ENCODE measurements around the gene C10orf71.

Gene C10orf71

DNA sequence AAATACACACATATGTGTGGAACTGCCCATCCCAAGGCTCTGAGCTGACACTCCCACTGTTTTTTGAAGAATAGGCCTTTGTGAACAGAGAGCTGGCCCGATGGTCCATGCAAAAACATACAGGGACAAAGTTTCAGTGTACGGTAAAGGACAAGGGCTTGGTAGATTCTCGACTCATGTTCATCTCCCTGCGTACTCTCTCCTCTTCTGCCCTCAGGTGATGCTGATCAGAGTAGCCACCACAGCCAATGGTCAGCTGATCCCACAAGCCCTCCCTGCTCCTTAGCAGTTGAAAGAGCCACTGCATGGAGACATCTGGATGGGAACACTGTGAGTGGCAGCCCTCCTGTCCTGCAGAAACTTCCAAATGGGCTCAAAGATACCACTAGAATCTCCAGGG, 23.1 kb upstream of the C10orf71 start:
- DNase-seq = no peak

DNA sequence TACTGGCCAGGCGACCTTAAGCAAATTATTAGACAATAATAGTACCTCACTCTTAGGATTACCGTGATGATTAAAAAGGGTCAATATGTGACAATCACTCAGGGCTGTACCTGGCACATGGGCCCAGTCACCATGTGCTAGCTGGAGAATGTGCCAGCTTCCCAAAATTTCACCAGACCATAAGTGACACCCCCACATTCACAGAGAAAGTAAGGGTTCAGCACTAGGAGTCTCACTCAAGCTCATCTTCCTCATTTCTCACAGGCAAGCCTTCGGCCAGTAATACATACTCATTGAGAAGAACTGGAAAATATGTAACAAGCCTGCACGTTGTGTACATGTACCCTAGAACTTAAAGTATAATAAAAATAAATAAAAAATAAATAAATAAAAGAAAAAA, 22.4 kb upstream of the C10orf71 start:
- DNase-seq = no peak

DNA sequence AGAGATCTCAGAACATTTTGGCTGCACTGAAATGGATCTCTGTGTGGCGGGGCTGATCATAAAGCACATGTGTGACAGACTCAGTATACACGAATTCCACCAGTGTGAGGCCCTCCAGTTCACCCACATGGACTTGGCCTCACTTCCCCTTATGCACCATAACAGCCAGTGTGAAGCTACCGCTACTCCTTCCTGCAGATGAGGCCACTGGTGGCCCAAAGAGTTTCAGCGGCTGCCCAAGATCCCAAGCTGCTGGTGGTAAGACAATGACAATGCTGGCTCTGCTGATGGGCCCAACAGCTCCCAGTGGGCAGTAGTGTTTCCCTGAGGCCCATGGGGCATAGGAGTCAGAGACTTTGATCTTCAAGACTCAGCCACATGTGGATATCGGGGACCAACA, 21.0 kb upstream of the C10orf71 start:
- DNase-seq = no peak

DNA sequence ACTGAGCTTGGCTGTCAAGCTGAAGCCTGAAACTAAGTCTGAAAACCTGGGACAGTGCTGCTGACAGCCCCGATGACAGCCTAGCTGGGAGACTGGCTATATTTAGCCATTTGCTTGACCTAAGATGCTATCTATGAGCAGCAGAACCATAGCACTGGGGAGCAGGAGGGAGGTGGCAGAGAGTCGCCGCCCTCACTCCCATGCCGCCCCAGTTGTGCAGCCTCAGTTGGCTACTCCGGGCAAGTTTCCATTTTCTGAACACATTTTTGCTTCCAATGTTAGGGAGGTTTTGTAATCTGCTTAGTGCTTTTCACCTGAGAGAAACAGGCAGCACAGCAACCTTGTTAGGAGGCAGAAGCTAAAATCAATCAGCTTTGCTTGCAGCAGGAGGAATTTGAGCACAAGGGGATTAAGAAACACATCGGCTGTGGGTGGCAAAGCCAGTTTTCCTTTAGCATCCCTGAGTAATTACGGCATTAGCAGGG, 20.4 kb upstream of the C10orf71 start:
- no peak for DNase-seq

DNA sequence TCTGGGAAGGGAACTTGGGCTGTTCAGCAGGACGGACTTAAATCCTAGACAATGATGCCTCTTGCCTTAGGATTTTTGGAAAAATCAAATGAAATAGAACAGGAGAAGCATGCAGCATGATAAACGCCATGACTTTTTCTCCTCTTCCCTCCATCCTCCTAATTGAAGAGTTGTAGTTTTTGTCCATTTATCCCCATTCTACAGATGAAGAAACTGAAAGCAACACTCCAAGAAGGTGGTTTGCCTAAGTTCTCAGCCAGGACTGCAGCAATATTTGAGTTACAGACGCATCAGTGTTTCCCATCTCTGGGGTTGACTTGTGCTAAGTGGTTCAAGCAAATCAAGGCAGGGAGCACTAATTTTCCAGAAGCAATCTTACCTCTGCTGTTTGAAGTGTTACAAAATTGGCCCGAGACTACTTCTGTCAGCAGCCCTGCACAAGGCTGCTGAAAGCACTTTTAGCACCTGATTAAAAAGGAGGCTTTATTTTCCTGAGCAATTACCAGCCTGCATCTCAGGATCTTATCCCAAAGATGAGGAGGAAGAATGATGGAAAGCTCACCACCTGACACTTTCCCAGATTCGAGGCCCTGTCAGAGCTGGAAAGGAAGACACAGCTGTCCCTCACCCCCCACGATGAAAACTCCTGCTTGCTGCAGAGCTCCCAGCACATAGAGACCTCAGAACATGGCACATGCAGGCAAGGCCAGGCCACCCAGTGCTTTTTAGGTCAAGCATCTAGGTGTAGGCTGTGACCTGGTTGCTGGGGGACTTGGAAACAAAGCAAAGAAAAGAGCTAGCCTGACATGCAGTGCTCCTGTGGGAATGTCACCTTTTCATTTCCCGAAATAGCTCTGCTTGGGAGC, 19.7 kb upstream of the C10orf71 start:
- no peak for DNase-seq

DNA sequence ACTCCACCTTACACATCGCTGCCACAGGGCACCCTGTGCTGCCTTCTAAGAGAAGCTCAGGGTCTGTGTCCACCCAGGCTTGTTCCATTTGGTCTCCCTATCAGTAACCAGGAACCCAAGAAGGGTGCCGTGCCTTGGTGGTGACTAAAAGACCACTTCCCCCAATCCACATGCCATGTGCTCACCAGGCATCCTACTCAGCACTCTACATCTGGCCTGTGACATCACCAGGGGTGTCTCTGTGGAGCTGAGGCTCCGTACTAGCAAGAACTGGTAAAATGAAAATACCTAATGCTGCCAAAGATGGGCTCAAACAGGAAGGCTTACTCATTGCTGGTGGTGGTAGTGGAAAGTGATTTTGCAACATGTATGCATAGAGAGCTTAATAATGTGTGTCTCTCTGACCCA, 19.0 kb upstream of the C10orf71 start:
- no peak for DNase-seq

DNA sequence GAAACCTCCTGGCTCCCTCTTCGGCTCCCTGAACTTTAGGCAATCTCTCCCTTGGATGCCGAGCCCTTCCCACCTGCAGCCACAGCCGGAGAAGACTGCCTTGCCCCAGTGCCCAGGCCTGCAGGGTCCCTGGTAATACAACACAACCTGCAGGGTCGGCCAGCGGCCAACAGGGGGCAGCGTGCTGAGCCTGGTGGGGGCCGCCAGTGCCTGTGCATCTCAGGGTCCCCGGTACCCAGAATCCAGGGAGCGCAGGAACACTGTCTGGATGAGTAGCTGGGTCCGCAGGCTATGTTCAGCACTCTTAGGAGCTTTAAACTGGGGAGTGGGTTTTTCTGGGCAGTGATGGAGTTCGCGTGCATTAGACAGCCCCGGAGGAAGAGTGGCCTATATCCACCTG, 17.5 kb upstream of the C10orf71 start:
- DNase-seq = no peak

DNA sequence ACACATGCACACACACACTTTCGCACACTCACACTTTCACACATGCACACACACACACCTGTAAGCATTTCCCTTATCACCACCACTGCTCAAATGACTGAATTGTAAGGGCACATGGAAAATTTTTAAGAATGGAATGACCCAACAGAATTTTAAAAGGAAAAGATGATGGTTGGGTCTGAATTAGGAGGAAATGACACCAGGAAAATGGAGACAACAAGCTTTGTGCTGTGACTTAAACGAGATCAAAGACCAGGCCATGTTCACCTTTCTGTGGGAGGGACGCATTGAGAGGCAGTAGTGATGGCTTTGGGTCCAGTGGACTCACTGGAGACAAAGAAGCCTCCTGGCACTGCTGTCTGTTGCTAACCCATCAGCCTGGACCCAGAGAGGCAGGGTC, 16.7 kb upstream of the C10orf71 start:
- no peak for DNase-seq

DNA sequence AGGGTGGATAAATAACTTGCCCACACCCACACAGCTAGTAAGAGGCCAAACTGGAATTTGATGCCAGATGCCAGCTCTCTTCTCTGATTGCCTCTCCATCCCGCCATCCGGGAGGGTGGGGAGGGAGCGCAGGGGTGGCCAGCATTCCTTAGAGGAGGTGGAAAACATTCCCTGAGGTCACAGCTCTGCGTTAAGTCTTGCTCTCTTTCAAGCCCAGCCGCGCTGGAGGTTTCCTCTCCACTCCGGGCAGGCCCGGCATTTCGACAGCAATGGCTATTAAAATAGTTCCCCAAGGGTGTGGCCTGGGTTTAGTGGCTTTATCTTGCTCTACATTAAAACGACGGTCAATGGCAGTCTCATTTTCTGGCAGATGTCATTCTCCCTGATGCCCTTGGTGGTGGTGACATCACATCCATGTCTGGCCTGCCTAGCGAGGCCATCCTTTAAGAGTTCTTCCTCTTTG, 16.1 kb upstream of the C10orf71 start:
- DNase-seq = no peak

DNA sequence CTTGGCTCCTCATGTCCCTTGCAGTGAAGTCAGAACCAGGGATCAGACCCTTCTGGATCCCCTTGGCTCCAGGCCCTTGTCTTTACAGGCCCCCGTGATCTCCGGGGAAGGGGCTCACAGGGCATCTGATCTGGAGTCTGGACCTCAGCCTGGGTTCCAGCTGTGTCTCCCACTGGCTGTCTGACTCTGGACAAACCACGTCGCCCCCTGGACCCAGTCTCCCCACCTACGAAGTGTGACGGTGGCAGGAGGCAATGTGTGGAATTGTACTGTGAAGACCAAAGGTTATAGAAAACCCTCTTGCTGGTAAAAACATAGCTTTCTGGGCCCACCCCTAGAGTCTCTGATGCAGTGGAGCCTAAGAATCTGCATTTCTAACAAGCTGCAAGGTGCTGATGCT, 15.5 kb upstream of the C10orf71 start:
- DNase-seq = no peak

DNA sequence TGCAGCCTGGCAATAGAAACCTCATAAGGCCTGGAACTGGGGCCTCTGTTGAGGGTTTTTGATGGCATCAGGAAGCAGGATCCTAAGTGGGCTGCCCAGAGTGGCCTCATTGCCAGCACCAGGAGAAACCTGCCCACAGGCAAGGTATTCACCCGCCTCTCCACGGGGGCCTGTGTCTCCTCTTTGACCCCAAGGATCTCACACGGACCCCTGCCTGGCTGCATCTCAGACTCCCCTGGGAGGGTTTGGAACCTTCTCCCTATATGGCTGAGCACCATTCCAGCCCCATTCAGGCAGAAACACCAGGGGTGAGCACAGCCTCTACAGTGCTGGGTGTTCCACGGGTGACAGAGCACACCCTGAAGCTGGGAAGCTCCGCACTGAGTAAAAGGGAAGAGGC, 14.6 kb upstream of the C10orf71 start:
- DNase-seq = no peak

DNA sequence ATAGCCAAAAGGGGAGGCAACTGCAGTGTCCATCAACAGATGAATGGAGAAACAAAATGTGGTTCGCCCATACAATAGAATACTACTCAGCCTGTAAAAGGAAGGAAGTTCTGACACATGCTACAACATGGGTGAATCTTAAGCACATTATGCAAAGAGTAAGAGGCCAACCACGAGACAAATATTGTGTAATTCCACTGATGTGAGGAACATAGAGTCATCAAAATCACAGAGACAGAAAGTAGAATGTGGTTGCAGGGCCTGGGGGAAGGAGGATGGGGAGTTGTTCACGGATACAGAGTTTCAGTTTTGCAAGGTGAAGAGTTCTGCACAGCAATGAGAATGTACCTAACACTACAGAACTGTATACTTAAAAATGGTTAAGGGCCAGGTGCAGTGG, 13.7 kb upstream of the C10orf71 start:
- no peak for DNase-seq

DNA sequence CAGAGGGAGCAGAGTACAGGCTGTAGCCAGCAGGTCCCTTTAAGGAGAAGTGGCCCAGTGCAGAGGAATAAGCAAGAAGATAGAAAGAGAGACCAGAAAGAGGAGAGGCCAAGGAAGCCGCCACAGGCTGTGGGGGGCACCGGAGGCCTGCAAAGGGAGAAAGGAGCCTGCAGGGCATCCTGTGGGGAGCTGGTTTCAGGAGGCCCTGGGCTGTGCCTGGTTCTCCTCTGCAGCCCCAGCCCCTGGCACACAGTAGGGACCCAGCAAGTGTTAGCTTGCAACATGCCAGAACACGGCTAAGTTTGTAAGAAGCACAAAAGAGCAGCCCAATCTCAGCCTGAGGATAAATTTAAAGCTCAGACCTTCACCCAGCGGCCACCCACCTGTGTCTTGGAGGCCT, 12.3 kb upstream of the C10orf71 start:
- DNase-seq = no peak

DNA sequence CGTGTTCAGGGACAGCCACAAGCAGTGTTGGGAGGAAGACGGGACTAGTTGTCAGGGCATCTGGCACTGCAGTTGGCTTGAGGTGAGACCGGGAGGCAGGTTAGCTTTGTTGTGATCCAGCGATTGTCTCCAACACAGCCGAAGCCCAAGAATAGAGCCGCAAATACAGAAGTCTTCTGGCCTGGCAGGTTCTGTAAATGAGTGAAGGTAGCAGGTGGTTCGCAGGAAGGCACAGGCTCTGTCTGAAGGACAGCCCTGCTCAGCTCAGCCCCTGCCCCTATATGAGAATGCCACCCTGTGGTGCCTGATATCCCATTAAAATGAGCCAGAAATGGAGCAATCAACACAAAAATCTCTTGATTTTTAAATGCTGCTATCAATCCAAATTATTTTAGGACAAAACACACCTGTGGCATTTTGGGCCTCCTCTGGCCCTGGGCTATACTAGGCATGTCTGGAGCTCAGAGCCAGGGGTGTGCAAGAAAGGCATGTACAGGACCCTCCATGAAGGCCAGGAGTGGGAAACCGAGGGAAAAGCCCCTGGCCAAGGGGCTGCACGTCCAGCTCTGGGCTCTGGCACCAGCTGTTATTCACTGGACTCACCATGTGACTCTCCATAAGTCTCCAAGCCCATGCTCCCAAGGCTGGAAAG, 11.2 kb upstream of the C10orf71 start:
- no peak for DNase-seq

DNA sequence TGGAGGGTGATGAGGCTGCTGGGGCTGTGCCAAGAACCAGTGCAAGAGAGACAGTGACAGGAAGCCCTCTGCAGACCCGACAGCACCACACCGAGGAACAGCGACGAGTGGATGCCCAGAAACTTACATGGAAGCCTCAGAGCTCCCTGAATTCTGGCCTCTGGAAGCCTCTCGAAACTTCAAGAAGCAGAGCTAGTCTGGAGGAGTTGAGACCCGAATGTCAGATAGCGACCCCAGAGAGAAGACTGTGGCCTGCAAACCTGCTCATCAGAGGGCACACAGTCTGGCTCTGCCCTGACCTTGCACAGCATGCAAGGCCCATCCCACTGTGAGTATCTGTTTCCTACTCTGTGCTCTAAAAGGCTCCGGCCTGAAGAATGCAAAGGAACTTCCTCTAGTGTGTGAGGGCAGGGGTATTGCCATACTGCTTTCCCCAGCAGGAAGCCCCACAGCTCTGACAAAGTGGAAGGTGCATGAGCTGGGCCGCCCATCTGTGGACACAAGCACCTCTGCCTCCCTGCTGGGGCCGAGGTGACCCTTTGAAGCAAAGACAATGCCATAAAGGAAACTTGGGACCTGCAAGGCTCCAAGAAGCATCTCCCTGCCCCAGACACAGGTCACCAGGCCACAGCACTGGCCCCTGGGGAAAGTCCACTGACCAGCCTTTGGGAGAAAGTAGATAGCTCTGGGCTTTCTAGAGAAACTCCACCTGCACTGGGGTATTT, 10.5 kb upstream of the C10orf71 start:
- no peak for DNase-seq

DNA sequence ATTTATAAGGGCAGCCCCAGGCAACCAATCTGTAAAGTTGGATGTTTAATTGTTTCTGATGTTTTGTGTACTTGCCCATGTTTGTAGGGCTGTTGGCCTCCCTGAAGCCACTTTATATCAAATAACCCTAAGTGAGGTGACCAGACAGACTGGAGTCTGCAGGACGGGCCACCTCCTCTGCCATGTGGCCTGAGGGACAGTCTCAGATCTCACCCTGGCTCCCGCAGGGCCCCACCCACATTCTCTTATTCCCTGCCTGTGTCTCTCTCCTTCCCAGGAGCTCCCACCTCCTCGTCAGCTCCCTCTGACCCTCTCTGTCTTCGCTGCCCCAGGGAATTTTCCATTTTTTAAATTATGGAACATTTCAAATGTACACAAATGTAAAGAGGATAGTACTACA, 9.5 kb upstream of the C10orf71 start:
- no peak for DNase-seq

DNA sequence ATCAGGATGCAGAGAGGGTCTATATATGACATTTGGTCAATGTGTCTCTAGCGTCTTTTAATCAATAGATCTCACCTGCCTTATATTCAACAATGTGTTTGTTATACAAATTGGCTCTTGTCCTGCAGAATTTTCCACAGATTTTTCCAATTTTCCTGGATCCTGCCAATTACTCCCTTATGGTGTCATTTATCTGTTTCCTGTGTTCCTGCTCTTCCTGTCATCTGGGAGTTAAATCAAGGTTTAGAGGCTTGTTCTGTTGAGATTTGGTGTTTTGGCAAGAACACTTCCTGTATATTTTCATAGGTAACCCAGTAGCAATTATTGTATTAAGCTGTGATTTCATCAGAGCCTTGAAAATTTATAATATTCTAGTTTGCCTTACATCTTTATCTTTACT, 8.8 kb upstream of the C10orf71 start:
- DNase-seq = no peak

DNA sequence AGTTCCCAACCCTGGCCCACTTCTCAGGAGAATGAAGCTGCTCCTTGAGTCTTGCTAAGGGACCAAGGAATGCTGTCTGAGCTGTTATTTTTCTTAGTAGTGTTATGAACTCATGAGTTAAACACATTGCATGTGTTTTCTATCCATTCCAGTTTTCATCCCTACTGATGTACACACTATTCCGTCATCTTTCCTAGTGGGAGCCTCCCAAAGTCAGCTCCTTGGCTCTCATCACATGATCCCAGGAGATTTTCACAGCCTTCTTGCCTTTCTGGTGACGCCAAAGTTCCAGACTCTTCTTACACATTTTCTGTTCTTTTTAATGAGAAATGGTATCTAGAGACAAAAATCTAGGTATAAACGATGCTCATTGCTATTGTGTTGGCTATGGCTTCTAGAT, 8.4 kb upstream of the C10orf71 start:
- no peak for DNase-seq

DNA sequence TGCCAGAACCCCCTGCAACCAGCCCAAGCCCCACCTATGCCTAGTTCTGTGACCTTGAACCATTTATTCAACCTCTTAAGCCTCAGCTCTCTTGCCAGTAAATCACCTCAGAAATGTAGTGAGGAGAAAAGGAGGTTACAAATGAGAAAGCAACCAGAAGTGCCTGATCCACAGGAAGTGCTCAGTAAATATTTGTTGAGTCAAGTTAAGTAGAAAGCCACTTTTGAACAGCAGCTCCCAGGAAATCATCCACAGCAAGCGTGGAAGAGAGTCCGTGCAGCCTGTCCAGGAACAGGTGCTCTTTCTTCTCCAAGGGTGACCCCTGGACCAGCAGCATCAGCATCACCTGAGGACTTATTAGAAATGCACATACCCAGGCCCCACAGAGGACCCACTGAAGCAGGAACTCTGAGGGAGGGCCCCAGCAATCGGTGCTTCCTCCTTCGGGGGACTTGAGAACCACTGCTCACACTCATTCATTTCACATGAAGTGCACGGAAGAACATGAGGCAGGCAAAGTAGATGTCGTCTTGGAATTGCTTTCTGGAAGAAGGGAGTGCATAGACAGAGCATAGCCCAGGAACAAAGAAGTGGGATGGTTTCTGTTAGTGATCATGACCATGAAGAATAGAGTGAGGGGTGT, 6.3 kb upstream of the C10orf71 start:
- DNase-seq = no peak

DNA sequence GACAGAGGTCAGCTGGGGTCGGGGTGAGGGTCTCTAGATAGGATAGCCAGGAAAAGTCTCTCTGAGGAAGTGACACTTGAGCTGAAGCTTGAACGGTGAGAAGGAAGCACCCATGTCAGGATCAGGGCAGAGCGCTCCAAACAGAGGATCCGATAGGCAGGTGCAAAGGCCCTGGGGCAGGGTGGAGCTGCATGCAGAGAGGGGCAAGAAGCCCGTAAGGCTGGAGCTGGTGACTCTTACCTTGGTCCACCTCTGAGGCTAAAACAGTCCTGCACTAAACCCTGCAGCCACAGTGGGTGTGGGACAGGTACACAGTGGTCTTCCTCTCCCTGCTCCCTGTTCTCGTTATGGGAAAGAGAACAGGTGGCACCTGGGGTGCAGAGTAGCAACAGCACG, 5.8 kb upstream of the C10orf71 start:
- DNase-seq = no peak

DNA sequence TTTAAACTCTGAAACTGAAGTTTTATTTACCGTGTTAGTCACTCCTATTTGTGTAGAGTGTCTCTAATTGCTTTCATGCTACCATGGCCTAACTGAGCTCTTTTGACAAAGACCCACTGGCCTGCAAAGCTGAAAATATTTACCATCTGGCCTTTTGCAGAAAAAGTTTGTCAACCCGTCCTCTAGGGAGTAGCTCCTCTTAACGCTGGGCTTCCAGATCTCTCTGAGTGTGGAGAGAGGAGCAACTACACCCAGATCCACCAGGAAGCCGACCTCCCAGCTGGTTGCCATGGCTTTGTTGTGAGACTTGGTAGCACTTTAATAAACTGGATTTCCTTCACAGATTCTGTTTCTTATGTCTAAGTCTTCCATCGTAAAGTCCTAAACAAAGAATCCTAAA, 4.2 kb upstream of the C10orf71 start:
- DNase-seq = no peak

DNA sequence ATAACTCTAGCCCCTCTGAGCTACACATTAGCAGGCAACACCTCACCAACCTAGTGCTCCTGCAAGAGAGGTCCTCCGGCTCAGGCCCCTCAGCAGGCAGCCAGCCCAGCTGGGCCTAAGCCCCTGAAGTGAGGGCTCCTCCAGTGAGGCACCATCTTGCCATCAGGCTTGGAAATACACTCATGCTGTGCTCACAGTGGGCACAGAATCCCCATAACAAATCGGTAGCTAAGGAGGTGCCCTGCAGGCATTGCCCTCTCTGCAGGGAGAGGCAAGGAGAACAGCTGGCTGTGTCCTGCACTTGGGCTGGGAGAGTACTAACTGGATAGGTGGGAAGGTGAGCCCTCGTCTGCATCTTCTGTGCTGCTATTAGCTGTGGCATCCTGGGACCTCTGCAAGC, 3.7 kb upstream of the C10orf71 start:
- DNase-seq = no peak

DNA sequence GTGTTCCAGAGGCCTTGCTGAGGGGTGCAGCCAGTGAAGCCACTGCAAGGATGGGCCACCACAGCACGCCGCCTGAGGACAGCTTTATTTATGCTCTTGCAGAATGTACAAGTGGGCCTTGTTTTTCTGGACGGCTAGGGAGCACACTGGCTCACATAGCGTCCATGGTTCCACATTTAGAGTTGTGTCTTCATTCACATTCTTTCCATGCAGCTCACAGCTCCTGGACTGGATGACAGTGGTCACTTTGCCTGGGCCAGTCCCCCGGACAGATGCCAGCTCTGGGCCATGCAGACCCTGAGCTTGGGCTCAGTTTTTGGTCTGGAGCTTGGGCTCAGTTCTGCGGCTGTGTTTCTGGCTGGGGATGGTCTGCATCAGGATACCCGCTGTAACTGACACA, 2.6 kb upstream of the C10orf71 start:
- no peak for DNase-seq
